Osteoblast (primary cell): Measurements from ENCODE around the gene EHF. TPM values are rescaled to one million over a fixed set of nuclear protein-coding genes. Genes with fewer than 3 reads are reported as not detected.
A peak's percentile ranks its signal among the peaks of the same experiment; 100 is the strongest.

Experiments used
- DNase-seq: peaks from one replicate; pipeline ENCODE4 v3.0.0; 2011; ENCODE audit warnings: low spot score, mixed read lengths; ENCODE audit not compliant: insufficient read length; ENCODE audit errors: missing footprints
- H2AFZ ChIP-seq: 2 replicates; pipeline ENCODE4 v1.6.0; 2011; ENCODE audit warnings: mild to moderate bottlenecking, low read length
- H3K27ac ChIP-seq: 2 replicates; pipeline ENCODE4 v1.5.1; 2011; ENCODE audit warnings: mild to moderate bottlenecking, low read depth, low read length, moderate library complexity
- H3K27me3 ChIP-seq: 2 replicates; pipeline ENCODE4 v1.6.0; 2012; ENCODE audit warnings: mild to moderate bottlenecking, control low read depth, inconsistent platforms, low read length, moderate library complexity; ENCODE audit not compliant: insufficient read depth
- H3K36me3 ChIP-seq: 2 replicates; pipeline ENCODE4 v1.5.1; 2011; ENCODE audit warnings: mild to moderate bottlenecking, low read length, control low read depth, moderate library complexity; ENCODE audit not compliant: insufficient read depth
- H3K4me1 ChIP-seq: 2 replicates; pipeline ENCODE4 v1.5.1; 2011; ENCODE audit warnings: mild to moderate bottlenecking, low read length, control low read depth, moderate library complexity; ENCODE audit not compliant: insufficient read depth
- H3K4me2 ChIP-seq: 2 replicates; pipeline ENCODE4 v1.6.0; 2011; ENCODE audit warnings: mild to moderate bottlenecking, low read length; ENCODE audit not compliant: insufficient read depth
- H3K4me3 ChIP-seq: fragments of 200-600 bp; sonication (generic); 3 replicates; pipeline ENCODE4 v1.5.1; 2012; ENCODE audit warnings: mild to moderate bottlenecking, low read length, inconsistent platforms; ENCODE audit not compliant: insufficient read depth
- H3K79me2 ChIP-seq: 2 replicates; pipeline ENCODE4 v1.6.0; 2012; ENCODE audit warnings: mild to moderate bottlenecking, low read length, control low read depth, inconsistent platforms; ENCODE audit not compliant: insufficient read depth
- H3K9me3 ChIP-seq: 2 replicates; pipeline ENCODE4 v1.5.1; 2011; ENCODE audit warnings: low read depth, low read length, control low read depth
- H4K20me1 ChIP-seq: 2 replicates; pipeline ENCODE4 v1.6.0; 2012; ENCODE audit warnings: mild to moderate bottlenecking, low read length, control low read depth; ENCODE audit not compliant: insufficient read depth
- CTCF ChIP-seq: IDR thresholded peaks from 2 replicates; pipeline ENCODE4 v1.5.1; 2011; ENCODE audit warnings: mild to moderate bottlenecking, low read depth, low read length, moderate library complexity; ENCODE audit errors: extremely low read depth
- total RNA-seq: library from RNA; depleted of rRNA; stranded (reverse); fragments of >200 nt; gene quantifications from 2 replicates; pipeline ENCODE4 v1.2.3, GENCODE V29; 2012

EHF gene
- total RNA-seq, 1 donor, result not detected

- Histone ChIP-seq H4K20me1 (no peaks in the 10 kb centered on the region), H3K9me3 (no peaks in the 10 kb centered on the region), H3K4me2 (no peak overlapping the region), H3K4me3 (no peak overlapping the region), H3K4me1 (peaks cover 6% of the 10 kb centered on the region), H3K27me3 (no peaks in the 10 kb centered on the region), H3K79me2 (no peaks in the 10 kb centered on the region), H3K27ac (no peak overlapping the region), H3K36me3 (no peaks in the 10 kb centered on the region), H2AFZ (no peak overlapping the region)
- DNase-seq, result no peak
- TF ChIP-seq CTCF, result no peak
These were observed 691 bp upstream of the EHF start for GRCh38 chr11:34620202-34620601.

- H3K9me3 ChIP-seq, result no peaks in the 10 kb centered on the region
- H3K27ac ChIP-seq, result no peak overlapping the region
- no peaks in the 10 kb centered on the region for H3K36me3 ChIP-seq
- no peaks in the 10 kb centered on the region for H3K79me2 ChIP-seq
- peak overlapping the region; percentile 63 for H2AFZ ChIP-seq
- no peak overlapping the region for H3K4me2 ChIP-seq
- H3K4me1 ChIP-seq, result peaks cover 9% of the 10 kb centered on the region
- no peaks in the 10 kb centered on the region for H4K20me1 ChIP-seq
- H3K27me3 ChIP-seq, result no peaks in the 10 kb centered on the region
- no peak for DNase-seq
- H3K4me3 ChIP-seq, result no peak overlapping the region
- TF ChIP-seq CTCF, result no peak
These were observed 983 bp downstream of the EHF start for GRCh38 chr11:34621876-34622275.

- no peak for TF ChIP-seq CTCF
- no peak for DNase-seq
These were observed 2.6 kb downstream of the EHF start for GRCh38 chr11:34623463-34623862.

GRCh38 chr11:34624069-34624468 is 3.2 kb downstream of the EHF start:
- Histone ChIP-seq H3K4me1 (peaks cover 9% of the 10 kb centered on the region), H3K27me3 (no peaks in the 10 kb centered on the region), H2AFZ (no peak overlapping the region), H3K36me3 (no peaks in the 10 kb centered on the region), H3K27ac (no peak overlapping the region), H3K79me2 (no peaks in the 10 kb centered on the region), H4K20me1 (no peaks in the 10 kb centered on the region), H3K9me3 (no peaks in the 10 kb centered on the region), H3K4me3 (no peak overlapping the region), H3K4me2 (no peak overlapping the region)
- no peak for DNase-seq
- no peak for TF ChIP-seq CTCF

More at GRCh38 chr11:34623463-34623862, 2.6 kb downstream of the EHF start:
- no peak overlapping the region for H3K4me3 ChIP-seq
- no peak overlapping the region for H3K27ac ChIP-seq
- H2AFZ ChIP-seq, result no peak overlapping the region
- no peaks in the 10 kb centered on the region for H3K9me3 ChIP-seq
- no peaks in the 10 kb centered on the region for H3K36me3 ChIP-seq
- H4K20me1 ChIP-seq, result no peaks in the 10 kb centered on the region
- H3K79me2 ChIP-seq, result no peaks in the 10 kb centered on the region
- no peak overlapping the region for H3K4me2 ChIP-seq
- no peaks in the 10 kb centered on the region for H3K27me3 ChIP-seq
- H3K4me1 ChIP-seq, result peaks cover 9% of the 10 kb centered on the region
